ENCODE results near the gene CACNA1G. TPM values are rescaled to one million over a fixed set of nuclear protein-coding genes. Genes with fewer than 3 reads are reported as not detected.

The CACNA1G gene
- polyA plus RNA-seq, 1 donor from 2014 or later: 10.9 TPM

GRCh38 chr17:50529849-50530248 is 30.7 kb upstream of the CACNA1G start:
- TF ChIP-seq RAD21 (conservative IDR thresholded peaks at IDR 0.05) (no peak), EZH2 (IDR thresholded peaks at IDR 0.05; ENCODE audit: borderline replicate concordance, insufficient read depth, low read length, poor library complexity, severe bottlenecking) (no peak), POLR2AphosphoS5 (IDR thresholded peaks at IDR 0.05) (no peak), CTCF (IDR thresholded peaks at IDR 0.05; ENCODE audit: poor library complexity, severe bottlenecking) (no peak)
- H3K4me3 ChIP-seq (ENCODE audit: low read length): no peak overlapping the region
- H3K9ac ChIP-seq (ENCODE audit: low read length): no peak overlapping the region
- no peaks in the 10 kb centered on the region for H3K9me3 ChIP-seq (ENCODE audit: low read length)
- H3K4me2 ChIP-seq (ENCODE audit: low read length): no peak overlapping the region
- peaks cover 24% of the 10 kb centered on the region for H3K27me3 ChIP-seq (ENCODE audit: insufficient read depth, low read depth, low read length)
- H2AFZ ChIP-seq (ENCODE audit: low read depth, low read length): no peak overlapping the region
- no peaks in the 10 kb centered on the region for H4K20me1 ChIP-seq (ENCODE audit: insufficient read depth)
- H3F3A ChIP-seq (ENCODE audit: insufficient read depth, low read length, poor library complexity, severe bottlenecking): no peaks in the 10 kb centered on the region
- no peaks in the 10 kb centered on the region for H3K36me3 ChIP-seq (ENCODE audit: insufficient read depth, low read length)
- H3K9me2 ChIP-seq (ENCODE audit: insufficient read depth, low read length): no peaks in the 10 kb centered on the region
- H3K79me2 ChIP-seq (replicated peaks; ENCODE audit: insufficient read depth, low read length): no peaks in the 10 kb centered on the region
- no peak overlapping the region for H3K27ac ChIP-seq (ENCODE audit: low read length)

GRCh38 chr17:50531428-50532025 is 29.0 kb upstream of the CACNA1G start:
- no peak overlapping the region for H3K9ac ChIP-seq (ENCODE audit: low read length)
- H4K20me1 ChIP-seq (ENCODE audit: insufficient read depth): no peaks in the 10 kb centered on the region
- H2AFZ ChIP-seq (ENCODE audit: low read depth, low read length): no peak overlapping the region
- TF ChIP-seq SMC3 (conservative IDR thresholded peaks at IDR 0.05; ENCODE audit: poor library complexity) (no peak), EP300 (conservative IDR thresholded peaks at IDR 0.05; ENCODE audit: poor library complexity, severe bottlenecking) (no peak), TAF1 (IDR thresholded peaks at IDR 0.05; ENCODE audit: low read depth) (no peak), RAD21 (conservative IDR thresholded peaks at IDR 0.05) (no peak), MXI1 (conservative IDR thresholded peaks at IDR 0.05; ENCODE audit: poor library complexity, severe bottlenecking) (no peak), CTCF (IDR thresholded peaks at IDR 0.05; ENCODE audit: poor library complexity, severe bottlenecking) (no peak), EZH2 (IDR thresholded peaks at IDR 0.05; ENCODE audit: borderline replicate concordance, insufficient read depth, low read length, poor library complexity, severe bottlenecking) (no peak), POLR2AphosphoS5 (IDR thresholded peaks at IDR 0.05) (no peak), REST (IDR thresholded peaks at IDR 0.05; ENCODE audit: borderline replicate concordance) (no peak)
- H3K4me2 ChIP-seq (ENCODE audit: low read length): no peak overlapping the region
- H3K27me3 ChIP-seq (ENCODE audit: insufficient read depth, low read depth, low read length): peaks cover 24% of the 10 kb centered on the region
- no peaks in the 10 kb centered on the region for H3F3A ChIP-seq (ENCODE audit: insufficient read depth, low read length, poor library complexity, severe bottlenecking)
- H3K79me2 ChIP-seq (replicated peaks; ENCODE audit: insufficient read depth, low read length): no peaks in the 10 kb centered on the region
- H3K9me3 ChIP-seq (ENCODE audit: low read length): no peaks in the 10 kb centered on the region
- no peaks in the 10 kb centered on the region for H3K36me3 ChIP-seq (ENCODE audit: insufficient read depth, low read length)
- H3K27ac ChIP-seq (ENCODE audit: low read length): no peak overlapping the region
- no peaks in the 10 kb centered on the region for H3K9me2 ChIP-seq (ENCODE audit: insufficient read depth, low read length)
- no peak overlapping the region for H3K4me3 ChIP-seq (ENCODE audit: low read length)

Data from neural cell (in vitro differentiated cells).